Stimulated activated CD4-positive, alpha-beta T cell treated with anti-CD3 and anti-CD28 coated beads, Interleukin-2, amount 100 ng/mL, for 4 hours (primary cell): Measurements from ENCODE around the gene MINDY3.

Experiments used
- DNase-seq: peaks from one replicate; pipeline ENCODE4 v3.0.0-alpha.2; 2020; ENCODE audit warnings: low read depth

MINDY3 gene

GRCh38 chr10:15738270-15738925 lies 121.9 kb downstream of the MINDY3 start:
- no peak for DNase-seq

DNA sequence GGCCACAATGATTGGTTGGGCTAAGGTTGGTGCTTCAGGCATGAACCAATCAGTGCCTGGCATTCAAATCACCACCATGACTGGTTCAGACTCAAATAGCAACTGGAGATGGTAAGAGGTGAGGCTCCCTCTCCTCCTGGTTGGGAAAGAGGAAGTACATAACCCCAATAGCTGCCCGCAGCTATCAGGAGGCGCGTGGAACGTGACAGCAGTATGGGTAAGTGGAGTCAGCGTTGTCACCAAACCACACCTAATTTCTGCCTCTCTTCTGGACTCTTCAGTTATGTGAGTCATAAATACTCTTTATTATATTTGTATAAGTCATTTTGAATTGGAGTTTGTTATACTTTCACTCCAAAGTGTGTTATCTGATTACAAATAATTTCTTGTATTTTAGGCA lies 122.7 kb downstream of the MINDY3 start:
- no peak for DNase-seq

DNA sequence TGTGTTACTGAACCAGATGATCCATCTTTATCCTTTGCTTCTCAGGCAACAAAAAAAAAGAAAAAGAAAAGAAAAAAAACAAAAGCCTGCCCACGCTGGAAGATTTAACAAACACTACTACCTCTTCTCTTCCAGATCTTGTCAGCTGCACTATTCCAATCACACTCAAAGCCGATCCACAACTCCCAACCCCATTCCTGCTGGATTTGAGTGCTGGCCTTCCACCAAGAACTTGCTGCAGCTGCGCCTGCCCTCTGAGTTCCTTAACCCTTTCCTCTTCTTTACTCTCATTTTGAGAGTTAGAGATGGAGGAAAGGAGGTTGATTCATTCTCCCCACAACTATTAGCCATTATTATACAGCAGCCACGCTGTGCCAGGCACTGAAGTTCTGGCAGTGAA lies 124.5 kb downstream of the MINDY3 start:
- no peak for DNase-seq

GRCh38 chr10:15730341-15730740 lies 130.0 kb downstream of the MINDY3 start:
- DNase-seq, result no peak

GRCh38 chr10:15729890-15730289 lies 130.4 kb downstream of the MINDY3 start:
- no peak for DNase-seq
